ENCODE data around the gene SSTR4. TPM values are rescaled to one million over a fixed set of nuclear protein-coding genes. Genes with fewer than 3 reads are reported as not detected.
"Not testable (repeated sequence)": the region's sequence is repeated elsewhere in the genome, so short reads cannot be mapped to it uniquely, and the experiment has no call there.

SSTR4 gene
- not detected for polyA plus RNA-seq (2013, experiment 1 of 4)
- not detected for polyA plus RNA-seq (2013, experiment 2 of 4)
- polyA plus RNA-seq (2013, experiment 3 of 4) = not detected
- not detected for polyA plus RNA-seq (2013, experiment 4 of 4)

DNA sequence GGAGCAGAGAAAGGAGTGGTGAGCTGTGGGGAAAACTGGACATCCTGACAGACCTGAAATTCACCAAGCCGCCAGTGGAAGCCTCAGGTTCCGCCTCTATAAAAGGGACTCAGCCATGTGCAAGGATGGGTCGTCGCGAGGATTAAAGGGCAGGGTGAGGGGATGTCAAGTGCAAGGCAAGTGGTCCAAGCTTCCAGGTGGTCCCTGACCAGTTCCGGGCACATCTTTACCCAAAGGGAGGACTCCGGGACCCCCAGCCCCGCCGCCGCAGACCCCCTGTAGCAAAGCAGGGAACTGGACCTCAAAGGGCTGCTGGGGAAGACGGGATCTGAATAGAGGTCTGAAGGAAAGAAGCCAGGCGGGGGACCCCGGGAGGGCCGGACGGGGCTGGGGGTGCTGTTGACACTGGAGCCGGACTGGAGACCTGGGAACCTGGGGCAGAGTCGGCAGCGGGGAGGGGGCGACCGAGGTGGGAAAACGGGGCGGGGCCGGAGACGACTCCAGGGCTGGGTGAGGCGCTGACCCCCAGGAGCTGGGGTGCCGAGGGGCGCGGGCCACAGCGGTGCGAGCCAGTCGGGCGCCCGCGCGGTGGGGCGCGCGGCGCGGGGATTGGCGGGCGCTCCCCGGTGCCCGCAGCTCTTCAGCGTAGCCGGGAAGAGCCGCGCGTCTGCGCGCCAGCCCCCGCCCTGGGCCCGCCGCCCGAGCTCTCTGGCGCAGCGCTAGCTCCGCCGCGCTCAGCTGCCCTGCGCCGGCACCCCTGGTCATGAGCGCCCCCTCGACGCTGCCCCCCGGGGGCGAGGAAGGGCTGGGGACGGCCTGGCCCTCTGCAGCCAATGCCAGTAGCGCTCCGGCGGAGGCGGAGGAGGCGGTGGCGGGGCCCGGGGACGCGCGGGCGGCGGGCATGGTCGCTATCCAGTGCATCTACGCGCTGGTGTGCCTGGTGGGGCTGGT lies at the start of gene SSTR4:
Gene SSTR4 (plus strand): TSS at position 592 of the 951 bp plus-strand sequence. CDS start 172 bp downstream, at position 764.
- Histone ChIP-seq H3K36me3 (ENCODE audit: control insufficient read depth, insufficient read depth, low read length) (no peaks in the 10 kb centered on the region), H3K9me3 (ENCODE audit: control insufficient read depth, low read length) (no peaks in the 10 kb centered on the region), H3K27me3 (ENCODE audit: control insufficient read depth, insufficient read depth, low read length, poor library complexity, severe bottlenecking) (peaks cover 61% of the 10 kb centered on the region), H3K4me3 (ENCODE audit: insufficient read depth, low read depth, low read length) (peak within 1 kb of the TSS; percentile 25), H3K27ac (ENCODE audit: insufficient read depth, low read depth, low read length, poor library complexity, severe bottlenecking) (no peak within 1 kb of the TSS), H3K4me1 (ENCODE audit: control insufficient read depth, insufficient read depth, low read length) (no peaks in the 10 kb centered on the region)
- 23 to 24% methylated on average over 83 of the region's 83 CpGs for WGBS, 2 experiments

DNA sequence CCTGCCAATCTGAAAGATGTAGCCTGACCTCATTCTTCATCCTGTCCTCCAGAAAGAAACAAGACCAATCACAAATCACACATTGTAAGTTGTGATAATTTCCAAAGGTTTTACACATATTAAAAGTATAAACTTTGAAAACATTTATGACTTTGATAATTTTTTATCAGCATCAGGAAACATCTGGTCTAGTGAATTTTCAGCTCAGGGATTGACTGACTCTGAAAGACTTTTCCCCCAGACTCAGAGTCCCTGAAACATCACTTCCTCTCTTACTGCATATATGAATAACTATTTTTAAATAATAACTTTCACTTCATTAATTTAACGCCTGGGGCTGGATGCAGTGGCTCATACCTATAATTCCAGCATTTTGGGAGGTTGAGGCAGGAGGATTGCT lies 48.5 kb upstream of the SSTR4 start:
- no peaks in the 10 kb centered on the region for H3K4me1 ChIP-seq (ENCODE audit: control insufficient read depth, insufficient read depth, low read length)
- 83 to 100% methylated on average over 1 of the region's 1 CpG for WGBS, 2 experiments
- no peak overlapping the region for H3K4me3 ChIP-seq (ENCODE audit: insufficient read depth, low read depth, low read length)
- H3K27ac ChIP-seq (ENCODE audit: insufficient read depth, low read depth, low read length, poor library complexity, severe bottlenecking) = no peak overlapping the region
- H3K36me3 ChIP-seq (ENCODE audit: control insufficient read depth, insufficient read depth, low read length) = no peaks in the 10 kb centered on the region
- no peaks in the 10 kb centered on the region for H3K9me3 ChIP-seq (ENCODE audit: control insufficient read depth, low read length)
- no peaks in the 10 kb centered on the region for H3K27me3 ChIP-seq (ENCODE audit: control insufficient read depth, insufficient read depth, low read length, poor library complexity, severe bottlenecking)

- WGBS, 2 experiments = 84 to 86% methylated on average over 3 of the region's 3 CpGs
- H3K27ac ChIP-seq (ENCODE audit: insufficient read depth, low read depth, low read length, poor library complexity, severe bottlenecking); H3K4me1 ChIP-seq (ENCODE audit: control insufficient read depth, insufficient read depth, low read length); H3K27me3 ChIP-seq (ENCODE audit: control insufficient read depth, insufficient read depth, low read length, poor library complexity, severe bottlenecking); H3K36me3 ChIP-seq (ENCODE audit: control insufficient read depth, insufficient read depth, low read length); H3K4me3 ChIP-seq (ENCODE audit: insufficient read depth, low read depth, low read length); H3K9me3 ChIP-seq (ENCODE audit: control insufficient read depth, low read length): not testable (repeated sequence)
These were observed 43.7 kb upstream of the SSTR4 start for GRCh38 chr20:22991424-22991823.

DNA sequence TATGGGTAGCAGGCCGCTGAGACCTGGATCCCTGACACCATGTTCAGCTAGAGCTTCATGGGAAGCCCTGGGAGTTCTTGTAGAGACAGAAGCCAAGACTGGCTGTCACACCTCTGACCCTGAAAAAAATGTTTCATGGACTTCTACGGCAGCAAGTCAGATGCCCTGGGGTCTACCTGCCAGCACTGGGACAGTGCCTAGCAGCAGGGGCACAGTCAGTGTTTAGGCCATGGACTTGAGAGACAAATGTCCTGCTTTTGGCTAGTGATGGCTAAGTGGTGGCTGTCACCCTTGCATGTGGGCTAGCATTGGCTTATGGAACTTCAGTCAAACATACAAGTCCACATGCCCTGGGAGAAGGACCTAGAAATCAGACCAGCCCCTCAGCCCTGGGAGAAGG lies 41.3 kb upstream of the SSTR4 start:
- no peak overlapping the region for H3K27ac ChIP-seq (ENCODE audit: insufficient read depth, low read depth, low read length, poor library complexity, severe bottlenecking)
- H3K36me3 ChIP-seq (ENCODE audit: control insufficient read depth, insufficient read depth, low read length) = no peaks in the 10 kb centered on the region
- H3K4me1 ChIP-seq (ENCODE audit: control insufficient read depth, insufficient read depth, low read length) = no peaks in the 10 kb centered on the region
- H3K4me3 ChIP-seq (ENCODE audit: insufficient read depth, low read depth, low read length) = no peak overlapping the region
- H3K27me3 ChIP-seq (ENCODE audit: control insufficient read depth, insufficient read depth, low read length, poor library complexity, severe bottlenecking) = no peaks in the 10 kb centered on the region
- 94 to 98% methylated on average over 2 of the region's 2 CpGs for WGBS, 2 experiments
- H3K9me3 ChIP-seq (ENCODE audit: control insufficient read depth, low read length) = no peaks in the 10 kb centered on the region

- Histone ChIP-seq H3K4me3 (ENCODE audit: insufficient read depth, low read depth, low read length) (no peak overlapping the region), H3K27me3 (ENCODE audit: control insufficient read depth, insufficient read depth, low read length, poor library complexity, severe bottlenecking) (no peaks in the 10 kb centered on the region), H3K36me3 (ENCODE audit: control insufficient read depth, insufficient read depth, low read length) (no peaks in the 10 kb centered on the region), H3K4me1 (ENCODE audit: control insufficient read depth, insufficient read depth, low read length) (no peaks in the 10 kb centered on the region), H3K27ac (ENCODE audit: insufficient read depth, low read depth, low read length, poor library complexity, severe bottlenecking) (no peak overlapping the region), H3K9me3 (ENCODE audit: control insufficient read depth, low read length) (no peaks in the 10 kb centered on the region)
- WGBS, 2 experiments = 93 to 94% methylated on average over 1 of the region's 1 CpG
These were observed 39.2 kb upstream of the SSTR4 start for GRCh38 chr20:22995923-22996322.

- Histone ChIP-seq H3K36me3 (ENCODE audit: control insufficient read depth, insufficient read depth, low read length) (no peaks in the 10 kb centered on the region), H3K27ac (ENCODE audit: insufficient read depth, low read depth, low read length, poor library complexity, severe bottlenecking) (no peak overlapping the region), H3K27me3 (ENCODE audit: control insufficient read depth, insufficient read depth, low read length, poor library complexity, severe bottlenecking) (no peaks in the 10 kb centered on the region), H3K9me3 (ENCODE audit: control insufficient read depth, low read length) (no peaks in the 10 kb centered on the region), H3K4me3 (ENCODE audit: insufficient read depth, low read depth, low read length) (no peak overlapping the region), H3K4me1 (ENCODE audit: control insufficient read depth, insufficient read depth, low read length) (no peaks in the 10 kb centered on the region)
- WGBS, 2 experiments = 96 to 98% methylated on average over 1 to 2 of the region's 2 CpGs
These were observed 36.6 kb upstream of the SSTR4 start for GRCh38 chr20:22998476-22998875.

DNA sequence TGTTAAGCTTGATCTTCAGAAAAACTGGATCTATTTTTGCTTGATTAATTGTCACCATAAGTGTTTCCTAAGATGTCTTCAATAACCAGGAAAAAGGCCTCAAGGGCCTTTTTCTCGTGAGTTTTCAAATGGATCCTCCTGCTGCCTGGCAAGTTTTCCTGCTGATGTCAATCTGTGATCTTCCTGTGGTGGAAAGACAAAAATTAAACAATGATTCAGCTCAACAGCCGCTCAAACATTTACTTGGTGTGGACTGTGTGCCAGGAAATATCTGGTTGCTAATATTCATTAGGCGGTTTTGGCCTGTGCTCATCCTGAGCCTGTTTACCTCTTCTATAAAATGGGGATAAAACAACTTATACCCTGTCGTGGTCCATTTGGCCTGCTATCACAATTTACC lies 35.4 kb upstream of the SSTR4 start:
- Histone ChIP-seq H3K27me3 (ENCODE audit: control insufficient read depth, insufficient read depth, low read length, poor library complexity, severe bottlenecking) (no peaks in the 10 kb centered on the region), H3K36me3 (ENCODE audit: control insufficient read depth, insufficient read depth, low read length) (no peaks in the 10 kb centered on the region), H3K27ac (ENCODE audit: insufficient read depth, low read depth, low read length, poor library complexity, severe bottlenecking) (no peak overlapping the region), H3K9me3 (ENCODE audit: control insufficient read depth, low read length) (no peaks in the 10 kb centered on the region), H3K4me3 (ENCODE audit: insufficient read depth, low read depth, low read length) (no peak overlapping the region), H3K4me1 (ENCODE audit: control insufficient read depth, insufficient read depth, low read length) (no peaks in the 10 kb centered on the region)
- 93 to 94% methylated on average over 4 of the region's 4 CpGs for WGBS, 2 experiments

GRCh38 chr20:23000232-23000947 lies 34.7 kb upstream of the SSTR4 start:
- H3K27ac ChIP-seq (ENCODE audit: insufficient read depth, low read depth, low read length, poor library complexity, severe bottlenecking) = no peak overlapping the region
- H3K4me3 ChIP-seq (ENCODE audit: insufficient read depth, low read depth, low read length) = no peak overlapping the region
- H3K36me3 ChIP-seq (ENCODE audit: control insufficient read depth, insufficient read depth, low read length) = no peaks in the 10 kb centered on the region
- H3K4me1 ChIP-seq (ENCODE audit: control insufficient read depth, insufficient read depth, low read length) = no peaks in the 10 kb centered on the region
- 89 to 90% methylated on average over 6 of the region's 6 CpGs for whole genome bisulfite sequencing, 2 experiments
- no peaks in the 10 kb centered on the region for H3K27me3 ChIP-seq (ENCODE audit: control insufficient read depth, insufficient read depth, low read length, poor library complexity, severe bottlenecking)
- no peaks in the 10 kb centered on the region for H3K9me3 ChIP-seq (ENCODE audit: control insufficient read depth, low read length)

- WGBS, 2 experiments = 92 to 94% methylated on average over 6 of the region's 6 CpGs
- no peak overlapping the region for H3K4me3 ChIP-seq (ENCODE audit: insufficient read depth, low read depth, low read length)
- H3K9me3 ChIP-seq (ENCODE audit: control insufficient read depth, low read length) = no peaks in the 10 kb centered on the region
- no peak overlapping the region for H3K27ac ChIP-seq (ENCODE audit: insufficient read depth, low read depth, low read length, poor library complexity, severe bottlenecking)
- no peaks in the 10 kb centered on the region for H3K4me1 ChIP-seq (ENCODE audit: control insufficient read depth, insufficient read depth, low read length)
- no peaks in the 10 kb centered on the region for H3K27me3 ChIP-seq (ENCODE audit: control insufficient read depth, insufficient read depth, low read length, poor library complexity, severe bottlenecking)
- no peaks in the 10 kb centered on the region for H3K36me3 ChIP-seq (ENCODE audit: control insufficient read depth, insufficient read depth, low read length)
These were observed 32.8 kb upstream of the SSTR4 start for GRCh38 chr20:23002276-23002675.

- H3K27me3 ChIP-seq (ENCODE audit: control insufficient read depth, insufficient read depth, low read length, poor library complexity, severe bottlenecking) = no peaks in the 10 kb centered on the region
- no peak overlapping the region for H3K4me3 ChIP-seq (ENCODE audit: insufficient read depth, low read depth, low read length)
- no peaks in the 10 kb centered on the region for H3K4me1 ChIP-seq (ENCODE audit: control insufficient read depth, insufficient read depth, low read length)
- H3K27ac ChIP-seq (ENCODE audit: insufficient read depth, low read depth, low read length, poor library complexity, severe bottlenecking) = no peak overlapping the region
- no peaks in the 10 kb centered on the region for H3K36me3 ChIP-seq (ENCODE audit: control insufficient read depth, insufficient read depth, low read length)
- 85 to 92% methylated on average over 1 of the region's 1 CpG for WGBS, 2 experiments
- H3K9me3 ChIP-seq (ENCODE audit: control insufficient read depth, low read length) = no peaks in the 10 kb centered on the region
These were observed 32.0 kb upstream of the SSTR4 start for GRCh38 chr20:23003077-23003635.

All from ectodermal cell (in vitro differentiated cells).